Small intestine (tissue), 7 donors: ENCODE data around the gene VENTX. TPM values are rescaled to one million over a fixed set of nuclear protein-coding genes. Genes with fewer than 3 reads are reported as not detected.

Experiments
- DNase-seq, 2 donors: peaks; one replicate each; pipeline versions ENCODE4 v3.0.0 to v3.0.0-alpha.2; 2013
- FAIRE-seq: peaks from 2 replicates; lab custom pipeline; 2012; peaks lifted over from hg19 to GRCh38; lab: Jason Lieb, UNC
- H3K27ac ChIP-seq, 3 donors: one replicate each; pipeline ENCODE4 v1.5.1; 2013; ENCODE audit warnings: low read length in 2 of 3, mild to moderate bottlenecking in 2 of 3, control low read depth in 1 of 3, inconsistent platforms in 1 of 3, low read depth in 1 of 3, moderate library complexity in 1 of 3
- H3K27me3 ChIP-seq, 3 donors: one replicate each; pipeline ENCODE4 v1.6.1; 2013; ENCODE audit warnings: low read length in 3 of 3, inconsistent platforms in 1 of 3; ENCODE audit not compliant: control insufficient read depth in 3 of 3, insufficient read depth in 3 of 3
- H3K36me3 ChIP-seq, 3 donors: one replicate each; pipeline ENCODE4 v1.6.1; 2013; ENCODE audit warnings: low read length in 3 of 3, inconsistent platforms in 1 of 3, low read depth in 1 of 3, mild to moderate bottlenecking in 1 of 3, moderate library complexity in 1 of 3; ENCODE audit not compliant: control insufficient read depth in 3 of 3, insufficient read depth in 2 of 3
- H3K4me1 ChIP-seq, 3 donors: one replicate each; pipeline ENCODE4 v1.6.1; 2013; ENCODE audit warnings: low read length in 2 of 3, inconsistent platforms in 1 of 3, low read depth in 1 of 3, mild to moderate bottlenecking in 1 of 3, moderate library complexity in 1 of 3; ENCODE audit not compliant: control insufficient read depth in 3 of 3, insufficient read depth in 2 of 3
- H3K4me3 ChIP-seq, 3 donors: one replicate each; pipeline ENCODE4 v1.5.1; 2013; ENCODE audit warnings: low read length in 3 of 3, control low read depth in 1 of 3, inconsistent platforms in 1 of 3, low read depth in 1 of 3, mild to moderate bottlenecking in 1 of 3, moderate library complexity in 1 of 3
- H3K9me3 ChIP-seq, 2 donors: one replicate each; pipeline ENCODE4 v1.6.1; 2013; ENCODE audit warnings: low read depth in 1 of 2, low read length in 1 of 2; ENCODE audit not compliant: control insufficient read depth in 2 of 2, insufficient read depth in 1 of 2
- WGBS, 3 donors: extraction: QIAGEN DNeasy Blood & Tissue Kit; methylation state at CpG; one replicate each; pipeline ENCODE4 v1.1.7; 2013; 5-methylcytosine and 5-hydroxymethylcytosine counted together
- polyA plus RNA-seq, 4 donors: library from polyadenylated mRNA; stranded (reverse) in 3 of 4; unstranded in 1 of 4; fragments of 200-250 nt in 3 of 4; fragments of 120-200 nt in 1 of 4; gene quantifications; one replicate each; pipeline versions ENCODE4 v1.2.1 to v1.2.3, GENCODE V29; 2013
- donor health status: healthy with polysubstance abuse.
- donor health status: control.
- donor health status: control.
- donor health status: Bipolar disorder and iron deficiency.
- donor health status: healthy.

The VENTX gene
- polyA plus RNA-seq, 4 donors = 0.19 to 0.30 TPM; not detected in 2

DNA sequence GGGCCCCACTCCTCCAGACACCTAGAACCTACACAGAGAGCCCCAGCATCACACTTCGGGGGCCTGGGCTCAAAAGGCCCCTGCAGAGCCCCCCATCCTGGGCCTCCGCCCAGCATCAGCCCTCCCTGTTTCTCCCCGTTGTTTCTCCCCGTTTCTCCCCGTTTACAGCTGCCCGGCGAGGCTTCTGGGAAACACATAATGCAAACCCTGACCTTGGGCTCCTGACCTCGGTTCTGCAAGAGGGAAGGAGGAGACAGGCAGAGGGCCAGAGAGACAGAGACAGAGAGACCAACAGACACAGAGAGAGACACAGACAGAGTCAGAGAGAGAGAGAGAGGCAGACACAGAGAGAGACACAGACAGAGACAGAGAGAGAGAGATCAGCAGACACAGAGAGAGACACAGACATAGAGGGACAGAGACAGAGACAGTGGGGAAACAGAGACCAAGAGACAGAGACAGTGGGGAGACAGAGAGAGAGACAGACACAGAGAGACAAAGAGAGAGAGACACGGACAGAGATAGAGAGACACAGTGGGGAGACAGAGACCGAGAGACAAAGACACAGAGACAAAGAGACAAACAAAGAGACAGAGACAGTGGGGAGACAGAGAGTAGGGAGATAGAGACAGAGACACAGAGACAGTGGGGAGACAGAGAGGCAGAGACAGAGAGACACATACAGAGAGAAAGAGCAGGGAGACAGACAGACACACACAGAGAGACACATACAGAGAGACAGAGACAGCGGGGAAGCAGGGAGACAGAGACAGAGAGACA lies 12.5 kb downstream of the VENTX start:
- H3K4me1 ChIP-seq = peaks cover 0 to 27% (median 0%) of the 10 kb centered on the region in 3 donors
- no peak for FAIRE-seq
- WGBS, 3 donors = 35 to 51% (median 40%) methylated on average over 11 of the region's 11 CpGs

GRCh38 chr10:133251388-133252222 lies 13.9 kb downstream of the VENTX start:
- FAIRE-seq (no peak), DNase-seq (no peak)
- WGBS, 3 donors = 45 to 60% (median 57%) methylated on average over 27 to 28 of the region's 28 CpGs
- peaks cover 0 to 12% (median 0%) of the 10 kb centered on the region in 3 donors for H3K4me1 ChIP-seq
- no peaks in the 10 kb centered on the region for H3K36me3 ChIP-seq
- H3K27me3 ChIP-seq = peaks cover 0 to 2% (median 0%) of the 10 kb centered on the region in 3 donors
- no peak overlapping the region for H3K4me3 ChIP-seq
- H3K9me3 ChIP-seq = no peaks in the 10 kb centered on the region
- no peak overlapping the region for H3K27ac ChIP-seq

More for the DNA sequence above, 12.5 kb downstream of the VENTX start:
- no peak overlapping the region for H3K4me3 ChIP-seq
- H3K27ac ChIP-seq = no peak overlapping the region
- H3K9me3 ChIP-seq = no peaks in the 10 kb centered on the region
- H3K36me3 ChIP-seq = no peaks in the 10 kb centered on the region
- DNase-seq = no peak
- peaks cover 0 to 2% (median 0%) of the 10 kb centered on the region in 3 donors for H3K27me3 ChIP-seq

DNA sequence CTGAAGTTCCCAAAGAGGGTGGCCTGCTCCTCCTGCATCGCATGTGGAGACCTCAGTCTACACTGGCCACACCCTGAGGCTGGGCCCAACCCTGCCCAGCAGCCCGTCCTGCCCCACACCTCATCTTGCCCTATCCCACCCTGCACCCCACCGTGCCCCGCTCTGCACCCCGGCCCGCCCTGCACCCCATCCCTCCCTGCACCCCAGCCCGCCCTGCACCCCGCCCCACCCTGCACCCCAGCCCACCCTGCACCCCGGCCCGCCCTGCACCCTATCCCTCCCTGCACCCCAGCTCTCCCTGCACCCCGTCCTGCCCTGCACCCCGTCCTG lies 14.5 kb downstream of the VENTX start:
- Histone ChIP-seq H3K27ac (no peak overlapping the region), H3K27me3 (peaks cover 0 to 2% (median 0%) of the 10 kb centered on the region in 3 donors), H3K9me3 (no peaks in the 10 kb centered on the region), H3K4me1 (peaks cover 0 to 9% (median 0%) of the 10 kb centered on the region in 3 donors), H3K4me3 (no peak overlapping the region), H3K36me3 (no peaks in the 10 kb centered on the region)
- FAIRE-seq (no peak), DNase-seq (no peak)
- WGBS, 3 donors = 49 to 77% (median 53%) methylated on average over 10 to 12 of the region's 12 CpGs

- no peak for FAIRE-seq
- Histone ChIP-seq H3K36me3 (no peaks in the 10 kb centered on the region), H3K27me3 (no peaks in the 10 kb centered on the region), H3K9me3 (no peaks in the 10 kb centered on the region), H3K4me1 (peaks cover 0 to 17% (median 0%) of the 10 kb centered on the region in 3 donors), H3K27ac (no peak overlapping the region), H3K4me3 (no peak overlapping the region)
- DNase-seq = no peak
- WGBS, 3 donors = 80 to 89% (median 85%) methylated on average over 22 of the region's 22 CpGs
Observed at GRCh38 chr10:133253361-133253955, 15.8 kb downstream of the VENTX start.

GRCh38 chr10:133254421-133255120 lies 16.9 kb downstream of the VENTX start:
- Histone ChIP-seq H3K4me3 (no peak overlapping the region), H3K27me3 (no peaks in the 10 kb centered on the region), H3K36me3 (no peaks in the 10 kb centered on the region), H3K9me3 (no peaks in the 10 kb centered on the region), H3K27ac (no peak overlapping the region), H3K4me1 (peaks cover 0 to 17% (median 0%) of the 10 kb centered on the region in 3 donors)
- DNase-seq = no peak
- 41 to 57% (median 44%) methylated on average over 13 of the region's 13 CpGs for WGBS, 3 donors
- no peak for FAIRE-seq

DNA sequence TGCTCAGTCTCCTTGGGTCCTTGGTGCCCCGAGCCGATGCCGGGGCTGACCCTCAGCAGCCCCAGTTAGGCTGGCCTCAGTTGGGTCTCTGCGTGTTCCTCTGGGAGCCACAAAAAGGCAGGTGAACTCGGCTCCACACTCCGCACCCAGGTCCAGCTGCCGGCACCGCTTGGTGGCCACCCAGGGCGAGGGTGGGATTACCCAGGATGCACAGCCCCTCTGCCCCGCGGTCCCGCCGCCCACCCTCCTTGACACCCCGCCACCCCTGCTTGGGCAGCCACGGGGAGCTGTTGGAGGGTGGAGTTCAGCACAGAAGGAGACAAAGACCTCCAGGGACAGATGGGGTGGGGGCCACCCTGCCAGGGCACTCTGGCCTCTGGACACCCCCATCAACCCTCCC lies 17.7 kb downstream of the VENTX start:
- WGBS, 3 donors = 91 to 95% (median 92%) methylated on average over 15 of the region's 15 CpGs
- Histone ChIP-seq H3K4me1 (peaks cover 0 to 17% (median 0%) of the 10 kb centered on the region in 3 donors), H3K9me3 (no peaks in the 10 kb centered on the region), H3K4me3 (no peak overlapping the region), H3K27me3 (no peaks in the 10 kb centered on the region), H3K36me3 (no peaks in the 10 kb centered on the region), H3K27ac (no peak overlapping the region)
- DNase-seq = no peak
- no peak for FAIRE-seq

GRCh38 chr10:133257489-133258065 lies 19.9 kb downstream of the VENTX start:
- peaks cover 0 to 32% (median 4%) of the 10 kb centered on the region in 3 donors for H3K4me1 ChIP-seq
- no peaks in the 10 kb centered on the region for H3K9me3 ChIP-seq
- no peak for FAIRE-seq
- H3K27ac ChIP-seq = peak overlapping the region in 2 of 3 donors; percentile 13 to 50
- 4 to 8% (median 5%) methylated on average over 26 to 27 of the region's 27 CpGs for WGBS, 3 donors
- H3K27me3 ChIP-seq = no peaks in the 10 kb centered on the region
- peak overlapping the region in 1 of 3 donors; percentile 17 for H3K4me3 ChIP-seq
- peak; percentile 76 to 80 for DNase-seq
- H3K36me3 ChIP-seq = no peaks in the 10 kb centered on the region
